Adrenal gland (tissue), 5 donors: ENCODE results near the gene MS4A5.

ENCODE experiments used
- CTCF ChIP-seq, 6 experiments: fragments of 450-650 bp in 4 of 6; fragments of 200-600 bp in 2 of 6; sonication (generic) in 1 of 6; IDR thresholded peaks; 1 replicate in 5 of 6; 2 replicates in 1 of 6; pipeline versions ENCODE4 v1.5.1 to v1.8.0; 2016 to 2021; ENCODE audit warnings: antibody characterized with exemption in 6 of 6, mild to moderate bottlenecking in 2 of 6, moderate library complexity in 1 of 6
- POLR2A ChIP-seq, 2 donors: fragments of 450-650 bp; IDR thresholded peaks; one replicate each; pipeline ENCODE4 v1.6.1; 2017; ENCODE audit warnings: antibody characterized with exemption in 2 of 2, mild to moderate bottlenecking in 2 of 2, moderate library complexity in 1 of 2
- donor health status: DM: no; HTN: no; CAD: no.

DNA sequence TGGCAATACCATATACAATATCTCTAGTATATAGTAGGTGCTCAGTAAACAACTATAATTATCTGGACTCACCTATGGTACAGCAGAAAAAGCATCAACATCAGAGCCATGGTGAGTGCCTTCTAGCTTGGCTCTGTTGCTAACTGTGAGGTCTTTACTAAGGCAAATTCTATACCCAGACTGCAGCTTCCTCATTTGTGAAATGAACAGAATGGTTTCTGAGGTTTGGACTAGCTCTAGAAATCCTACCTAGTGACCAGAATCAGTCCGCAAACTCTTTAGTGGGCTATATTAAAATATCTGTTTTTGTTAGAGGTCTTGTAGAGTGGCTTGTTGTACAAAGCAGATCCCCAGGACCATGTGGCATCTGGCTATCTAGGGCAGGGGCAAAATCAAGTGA lies 30.0 kb downstream of the MS4A5 start:
- no peak for TF ChIP-seq CTCF (IDR thresholded peaks at IDR 0.05)
- no peak for TF ChIP-seq POLR2A (IDR thresholded peaks at IDR 0.05)
